ENCODE results near the gene DCTPP1. TPM values are rescaled to one million over a fixed set of nuclear protein-coding genes. Genes with fewer than 3 reads are reported as not detected.

Gene DCTPP1
- total RNA-seq, 1 donor from 2014 or later, result 17.9 TPM

- Histone ChIP-seq H3K27ac (peak overlapping the region; percentile 72), H3K9me3 (no peaks in the 10 kb centered on the region), H3K4me1 (peaks cover 11% of the 10 kb centered on the region), H3K27me3 (no peaks in the 10 kb centered on the region), H3K4me3 (peak overlapping the region; percentile 81), H3K36me3 (peaks cover 6% of the 10 kb centered on the region)
- ATAC-seq (no peak), DNase-seq (no peak)
- intact Hi-C loops (cut with DNase I), result no loop called here
- no peak for TF ChIP-seq CTCF (IDR thresholded peaks at IDR 0.05)
These were observed 33.7 kb downstream of the DCTPP1 start for GRCh38 chr16:30395992-30396585.

- TF ChIP-seq CTCF (IDR thresholded peaks at IDR 0.05), result no peak
- no peaks in the 10 kb centered on the region for H3K27me3 ChIP-seq
- ATAC-seq, result peak; percentile 96
- peaks cover 11% of the 10 kb centered on the region for H3K4me1 ChIP-seq
- H3K9me3 ChIP-seq, result no peaks in the 10 kb centered on the region
- peak; percentile 94 for DNase-seq
- H3K36me3 ChIP-seq, result peaks cover 6% of the 10 kb centered on the region
- peak within 1 kb of the TSS; percentile 81 for H3K4me3 ChIP-seq
- H3K27ac ChIP-seq, result peak within 1 kb of the TSS; percentile 72
- intact Hi-C loops (cut with DNase I), result no loop called here
These were observed 34.5 kb downstream of the DCTPP1 start, which contains the start of gene ZNF48 for GRCh38 chr16:30395155-30395991. TSS of gene ZNF48 (plus strand) at chr16:30395420. CDS start at chr16:30395795, 375 bp downstream.

GRCh38 chr16:30394592-30395154 is 35.2 kb downstream of the DCTPP1 start:
- peaks cover 11% of the 10 kb centered on the region for H3K4me1 ChIP-seq
- intact Hi-C loops (cut with DNase I), result no loop called here
- peak overlapping the region; percentile 72 for H3K27ac ChIP-seq

GRCh38 chr16:30383521-30383920 is 46.3 kb downstream of the DCTPP1 start:
- DNase-seq (no peak), ATAC-seq (no peak)
- no peaks in the 10 kb centered on the region for H3K27me3 ChIP-seq
- intact Hi-C loops (cut with DNase I), result no loop called here
- H3K4me3 ChIP-seq, result no peak overlapping the region
- TF ChIP-seq CTCF (IDR thresholded peaks at IDR 0.05), result no peak
- no peak overlapping the region for H3K27ac ChIP-seq
- no peaks in the 10 kb centered on the region for H3K9me3 ChIP-seq
- H3K4me1 ChIP-seq, result peaks cover 6% of the 10 kb centered on the region
- no peaks in the 10 kb centered on the region for H3K36me3 ChIP-seq

More at GRCh38 chr16:30394592-30395154, 35.2 kb downstream of the DCTPP1 start:
- H3K4me3 ChIP-seq, result peak overlapping the region; percentile 81
- ATAC-seq (peak; percentile 5), DNase-seq (no peak)
- H3K36me3 ChIP-seq, result peaks cover 6% of the 10 kb centered on the region
- H3K27me3 ChIP-seq, result no peaks in the 10 kb centered on the region
- TF ChIP-seq CTCF (IDR thresholded peaks at IDR 0.05), result no peak
- H3K9me3 ChIP-seq, result no peaks in the 10 kb centered on the region

- peak within 1 kb of the TSS; percentile 27 for H3K4me3 ChIP-seq
- no peaks in the 10 kb centered on the region for H3K9me3 ChIP-seq
- DNase-seq (no peak), ATAC-seq (no peak)
- peak within 1 kb of the TSS; percentile 40 for H3K27ac ChIP-seq
- intact Hi-C loops (cut with DNase I), result no loop called here
- no peak for TF ChIP-seq CTCF (IDR thresholded peaks at IDR 0.05)
- H3K27me3 ChIP-seq, result no peaks in the 10 kb centered on the region
- peaks cover 8% of the 10 kb centered on the region for H3K4me1 ChIP-seq
- H3K36me3 ChIP-seq, result no peaks in the 10 kb centered on the region
These were observed 47.5 kb downstream of the DCTPP1 start, which contains the start of gene SEPTIN1 for GRCh38 chr16:30382111-30382881. TSS of gene SEPTIN1 (minus strand) at chr16:30382561. CDS start at chr16:30382542, 19 bp downstream.
